Anterior cingulate cortex (tissue), 58 donors: ENCODE data around the gene TNFRSF11A.

Source experiments
- DNase-seq, 58 donors: peaks; one replicate each; lab custom pipeline; 2025; lab: John Stamatoyannopoulos, UW

TNFRSF11A gene

DNA sequence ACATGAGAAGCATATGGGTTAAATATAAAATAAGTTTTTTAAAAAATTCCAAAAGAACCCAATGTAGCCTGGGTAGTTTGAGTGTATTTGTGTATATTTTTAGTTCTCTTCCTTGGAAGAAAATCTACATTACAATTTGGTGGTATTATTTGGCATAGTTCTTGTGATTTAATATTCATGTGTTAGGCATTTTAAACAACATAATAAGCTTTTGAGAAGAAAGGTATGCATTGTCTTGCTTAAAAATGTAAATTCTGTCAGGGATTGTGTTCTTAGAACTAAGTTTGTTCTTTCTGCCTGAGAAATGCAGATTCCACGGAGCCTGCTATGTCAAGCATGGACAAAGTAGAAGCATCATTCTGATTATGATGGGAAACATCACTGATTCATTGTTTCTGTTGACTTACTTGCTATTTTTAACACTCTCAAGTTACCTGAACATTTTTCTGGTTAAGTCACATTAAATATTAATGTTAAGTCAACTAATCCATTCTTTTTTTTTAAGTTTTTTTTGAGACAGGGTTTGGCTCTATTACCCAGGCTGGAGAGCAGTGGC is 49.4 kb downstream of the TNFRSF11A start:
- no peak for DNase-seq

DNA sequence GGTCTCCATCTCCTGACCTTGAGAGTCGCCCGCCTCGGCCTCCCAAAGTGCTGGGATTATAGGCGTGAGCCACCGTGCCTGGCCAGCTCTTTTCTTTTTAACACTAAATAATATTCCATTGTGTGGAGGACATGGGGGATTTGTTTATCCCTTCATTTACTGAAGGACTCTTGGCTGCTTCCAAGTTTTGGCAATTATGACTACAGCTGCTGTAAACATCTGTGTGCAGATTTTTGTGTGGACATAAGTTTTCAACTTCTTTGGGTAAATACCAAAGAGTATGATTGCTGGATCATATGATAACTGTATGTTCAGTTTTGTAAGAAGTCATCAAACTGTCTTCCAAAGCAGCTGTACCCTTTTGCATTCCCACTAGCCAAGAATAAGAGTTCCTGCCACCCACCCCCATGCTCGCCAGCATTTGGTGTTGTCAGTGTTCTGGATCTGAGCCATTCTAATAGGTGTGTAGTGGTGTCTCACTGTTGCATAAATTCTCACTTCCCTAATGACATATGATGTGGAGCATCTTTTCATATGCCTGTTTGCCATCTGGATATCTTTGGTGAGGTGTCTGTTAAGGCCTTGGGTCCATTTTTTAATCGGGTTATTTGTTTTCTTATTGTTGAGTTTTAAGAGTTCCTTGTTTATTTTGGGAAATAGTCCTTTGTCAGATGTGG is 52.2 kb downstream of the TNFRSF11A start:
- no peak for DNase-seq

DNA sequence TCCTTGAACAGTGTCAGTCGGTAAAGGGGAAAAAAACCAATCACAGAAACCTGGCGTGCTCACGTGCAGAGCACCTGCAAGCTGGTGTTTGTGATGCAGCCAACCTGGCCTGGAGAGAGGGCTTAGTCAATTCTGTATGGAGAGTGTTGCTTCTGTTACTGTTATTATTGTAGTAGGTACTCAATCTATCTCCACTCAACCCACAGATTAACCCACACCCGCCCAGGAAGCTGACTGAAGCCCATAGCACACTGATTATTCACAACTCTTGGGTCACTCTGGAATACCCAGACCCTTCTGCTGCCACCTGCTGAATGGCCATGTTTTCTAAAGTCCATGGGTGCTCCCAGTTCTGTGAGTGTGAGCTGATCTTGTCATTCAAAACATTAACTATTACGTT is 53.9 kb downstream of the TNFRSF11A start:
- DNase-seq = no peak

DNA sequence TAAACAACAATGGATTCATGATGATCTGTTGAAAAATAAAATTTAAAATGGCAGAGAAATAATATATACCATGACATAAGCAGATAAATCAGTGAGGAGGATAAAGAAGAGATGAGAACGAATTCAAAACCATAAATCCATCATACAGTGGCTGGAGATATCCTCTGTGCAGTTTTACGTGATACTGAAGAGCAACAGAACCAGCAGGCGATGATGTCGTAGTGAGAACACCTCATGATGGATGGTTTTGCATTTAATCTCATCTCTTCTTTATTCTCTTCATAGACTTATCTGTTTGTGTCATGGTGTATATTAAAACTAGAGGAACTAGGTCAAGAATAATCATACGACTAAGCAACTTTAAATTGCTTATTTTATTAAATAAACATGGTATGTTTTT is 56.3 kb downstream of the TNFRSF11A start:
- no peak for DNase-seq

DNA sequence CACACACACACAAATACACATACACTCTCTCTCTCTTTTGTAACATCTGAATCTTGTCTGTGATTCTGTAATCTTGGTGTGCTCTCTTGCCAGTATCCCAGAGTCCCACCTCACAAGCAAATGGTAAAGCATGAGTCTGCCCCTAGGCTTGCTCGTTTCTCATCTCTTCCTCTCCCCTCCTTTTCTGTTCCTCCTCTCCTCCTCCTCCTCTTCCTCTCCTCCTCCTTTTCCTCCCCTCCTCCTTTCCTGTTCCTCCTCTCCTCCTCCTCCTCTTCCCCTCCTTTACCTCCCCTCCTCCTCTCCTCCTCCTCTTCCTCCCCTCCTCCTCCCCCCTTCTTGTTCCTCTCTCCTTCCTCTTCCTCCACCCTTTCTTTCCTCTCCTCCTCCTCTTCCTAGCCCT is 59.0 kb downstream of the TNFRSF11A start:
- no peak for DNase-seq

DNA sequence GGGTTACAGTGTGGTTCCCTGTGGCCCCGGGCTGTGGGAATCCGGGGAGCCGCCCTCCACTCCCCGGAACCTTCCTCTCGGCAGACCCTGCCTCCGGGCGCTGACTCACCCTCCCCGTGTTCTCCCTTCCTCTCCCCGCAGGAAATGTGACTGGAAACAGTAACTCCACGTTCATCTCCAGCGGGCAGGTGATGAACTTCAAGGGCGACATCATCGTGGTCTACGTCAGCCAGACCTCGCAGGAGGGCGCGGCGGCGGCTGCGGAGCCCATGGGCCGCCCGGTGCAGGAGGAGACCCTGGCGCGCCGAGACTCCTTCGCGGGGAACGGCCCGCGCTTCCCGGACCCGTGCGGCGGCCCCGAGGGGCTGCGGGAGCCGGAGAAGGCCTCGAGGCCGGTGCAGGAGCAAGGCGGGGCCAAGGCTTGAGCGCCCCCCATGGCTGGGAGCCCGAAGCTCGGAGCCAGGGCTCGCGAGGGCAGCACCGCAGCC is 59.5 kb downstream of the TNFRSF11A start:
- no peak for DNase-seq

DNA sequence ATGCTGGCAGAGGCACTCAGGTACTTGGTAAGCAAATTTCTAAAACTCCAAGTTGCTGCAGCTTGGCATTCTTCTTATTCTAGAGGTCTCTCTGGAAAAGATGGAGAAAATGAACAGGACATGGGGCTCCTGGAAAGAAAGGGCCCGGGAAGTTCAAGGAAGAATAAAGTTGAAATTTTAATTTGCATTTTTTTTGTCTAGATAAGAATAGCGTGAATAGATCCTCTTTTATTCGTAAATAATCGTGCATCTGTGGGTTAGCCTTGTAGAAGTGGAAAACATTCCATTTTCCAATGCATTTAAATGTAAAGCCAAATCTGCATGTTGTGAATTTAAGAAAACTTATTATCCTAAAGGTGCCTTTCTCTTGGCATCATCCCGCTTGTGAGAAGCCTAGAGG is 61.0 kb downstream of the TNFRSF11A start:
- DNase-seq = no peak

DNA sequence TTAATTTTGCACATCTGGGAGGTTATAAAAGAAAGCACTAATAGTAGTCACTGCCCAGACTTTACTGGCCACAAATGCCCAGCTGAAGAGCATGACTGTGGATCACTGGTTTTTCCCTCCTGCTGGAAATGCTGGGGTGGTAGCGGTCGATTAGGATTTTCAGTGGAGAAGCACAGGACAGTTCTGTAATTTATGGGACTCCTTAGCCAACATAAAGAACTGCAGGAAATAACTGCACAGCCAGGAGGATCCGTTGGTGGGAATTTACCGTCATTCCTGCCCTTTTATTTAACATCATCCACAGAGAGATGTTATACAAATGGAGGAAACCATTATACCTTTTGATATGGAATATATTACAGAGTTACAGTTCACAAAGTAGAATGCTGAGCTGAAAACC is 61.5 kb downstream of the TNFRSF11A start:
- no peak for DNase-seq

DNA sequence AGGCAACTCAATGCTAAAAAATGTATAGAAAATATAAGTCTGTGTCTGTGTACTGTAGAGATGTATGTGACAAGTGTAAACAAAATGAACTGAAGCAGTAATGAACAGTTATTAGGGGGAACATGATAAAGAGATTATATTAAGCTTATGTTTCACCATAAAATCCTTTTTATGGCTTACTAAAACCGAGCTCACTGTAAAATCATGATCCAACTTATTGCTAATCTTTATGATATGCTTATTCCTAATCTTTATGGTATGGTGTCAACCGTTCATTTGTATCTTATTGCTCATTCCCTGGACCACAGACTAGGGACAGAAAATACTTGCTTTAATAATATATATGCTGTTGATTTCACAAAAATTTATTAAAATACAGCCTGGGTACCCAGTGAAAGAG is 62.1 kb downstream of the TNFRSF11A start:
- no peak for DNase-seq

DNA sequence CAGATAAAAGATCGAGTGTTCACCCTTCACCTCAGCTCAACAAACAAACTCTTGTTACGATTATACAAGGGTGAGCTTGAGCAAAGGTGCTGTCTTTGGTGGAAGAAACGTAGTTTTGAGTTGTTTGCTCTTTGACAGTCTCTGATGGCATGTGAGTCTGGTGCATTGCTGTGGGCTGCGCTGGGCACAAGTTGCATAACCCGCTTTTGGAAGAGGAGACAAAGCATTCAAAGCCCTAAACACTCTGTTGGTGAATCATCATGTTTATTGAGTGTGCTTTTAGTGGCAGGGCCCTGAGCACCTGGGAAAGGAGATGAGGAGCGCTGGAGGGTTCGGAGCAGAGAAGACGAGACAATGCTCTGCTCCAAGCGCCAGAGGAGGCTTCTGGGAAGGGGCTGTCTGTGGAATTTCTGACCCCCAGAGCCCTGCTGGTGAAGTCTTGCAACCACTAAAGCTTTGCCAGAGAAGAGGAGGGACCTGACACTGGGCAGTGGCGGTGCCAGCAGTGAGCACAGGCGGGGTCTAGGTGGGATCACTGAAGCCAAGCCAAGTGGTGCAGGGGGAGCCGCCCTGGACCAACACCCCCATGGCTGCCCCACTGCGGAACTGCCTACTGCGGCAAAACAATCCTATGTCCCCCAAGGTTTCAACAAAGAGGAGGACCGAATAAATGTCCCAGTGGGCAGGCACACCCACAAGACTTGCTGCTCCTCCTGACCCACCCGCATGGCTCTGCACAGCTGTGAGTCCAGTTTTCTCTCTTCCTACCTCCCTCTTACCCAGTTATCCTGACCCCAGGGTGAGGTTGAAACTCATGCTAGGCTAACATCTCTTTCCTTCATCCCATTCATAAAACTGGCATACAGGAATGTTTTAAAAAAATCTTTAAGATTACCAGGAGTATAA is 64.0 kb downstream of the TNFRSF11A start:
- no peak for DNase-seq

DNA sequence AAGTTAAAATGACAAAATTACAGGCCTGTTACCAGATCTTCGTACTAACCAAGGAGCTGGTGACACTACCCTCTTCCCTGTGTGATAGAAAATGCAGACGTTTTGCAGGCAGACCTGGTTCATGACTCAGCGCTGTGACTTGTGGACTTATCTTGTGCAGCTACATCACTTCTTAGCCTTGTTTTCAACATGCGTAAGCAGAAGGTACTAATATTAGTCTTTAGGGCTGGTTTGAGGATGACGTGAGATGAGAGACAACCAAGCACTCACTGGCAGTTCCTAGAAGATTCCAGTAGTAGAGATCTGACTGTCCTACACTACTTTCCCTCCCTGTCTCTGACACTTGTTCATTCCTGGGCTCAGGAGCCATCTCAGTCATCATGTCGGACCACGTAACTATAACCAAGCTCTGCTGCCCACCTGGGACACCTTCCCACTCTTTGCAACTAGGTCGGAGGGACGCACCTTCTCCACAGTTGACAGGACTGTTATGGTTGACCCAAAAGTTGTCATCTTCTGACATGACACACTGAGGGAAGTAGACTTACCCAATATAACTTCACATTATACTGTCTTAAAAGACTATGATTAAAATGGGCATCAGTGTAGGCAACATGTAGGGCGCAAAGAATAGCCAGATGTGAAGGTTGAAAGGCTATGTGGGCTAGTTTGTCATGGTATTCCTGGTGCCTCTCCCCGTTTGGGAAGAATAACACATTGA is 64.8 kb downstream of the TNFRSF11A start:
- DNase-seq = no peak

DNA sequence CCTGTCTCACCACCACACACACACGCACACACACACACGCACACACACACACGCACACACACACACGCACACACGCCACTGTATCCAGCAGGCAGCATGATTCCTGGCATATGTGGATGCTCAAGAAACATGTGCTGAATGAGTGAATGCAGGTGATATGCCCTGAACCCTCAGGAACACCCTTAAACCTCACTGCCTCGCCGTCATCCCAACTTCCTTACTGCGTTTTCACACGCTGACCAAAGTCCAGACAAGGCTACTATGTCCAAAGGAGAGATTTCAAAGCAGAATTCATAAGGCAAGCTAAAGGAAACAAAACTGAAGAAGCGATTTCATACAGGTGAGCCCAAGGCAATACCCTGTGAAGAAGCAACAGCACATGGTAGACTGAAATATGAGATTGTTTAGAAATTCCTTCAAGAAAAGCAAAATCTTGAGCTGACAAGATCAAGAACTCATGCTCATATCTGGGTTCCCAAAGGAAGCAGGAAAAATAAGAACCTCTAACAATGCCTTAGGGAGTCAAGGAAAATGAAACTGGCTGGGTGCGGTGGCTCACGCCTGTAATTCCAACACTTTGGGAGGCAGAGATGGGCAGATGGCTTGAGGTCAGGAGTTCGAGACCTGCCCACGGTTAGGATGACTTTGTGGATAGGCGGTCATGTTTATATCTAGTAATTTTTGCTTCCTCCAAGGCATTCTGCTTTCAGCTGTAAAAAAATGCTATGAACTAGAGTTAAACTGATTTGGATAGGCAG is 69.1 kb downstream of the TNFRSF11A start:
- DNase-seq = no peak

DNA sequence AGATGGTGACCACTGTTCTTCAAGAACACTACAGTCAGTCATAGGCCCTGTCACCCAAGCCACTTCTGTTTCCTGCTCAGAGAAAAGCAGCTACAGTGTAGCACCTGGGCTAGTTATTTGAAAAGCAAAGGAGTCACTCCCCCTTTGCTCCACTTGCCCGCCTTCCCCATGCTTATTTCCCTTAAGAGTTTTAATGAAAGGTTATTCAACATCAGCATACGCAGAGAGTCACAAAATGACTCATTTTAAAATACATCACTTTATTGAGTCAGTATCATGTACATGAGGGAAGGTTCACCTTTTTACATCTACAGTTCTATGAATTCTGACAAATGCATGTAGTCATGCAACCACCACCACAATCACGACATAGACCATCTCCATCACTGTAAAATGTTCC is 71.3 kb downstream of the TNFRSF11A start:
- no peak for DNase-seq

DNA sequence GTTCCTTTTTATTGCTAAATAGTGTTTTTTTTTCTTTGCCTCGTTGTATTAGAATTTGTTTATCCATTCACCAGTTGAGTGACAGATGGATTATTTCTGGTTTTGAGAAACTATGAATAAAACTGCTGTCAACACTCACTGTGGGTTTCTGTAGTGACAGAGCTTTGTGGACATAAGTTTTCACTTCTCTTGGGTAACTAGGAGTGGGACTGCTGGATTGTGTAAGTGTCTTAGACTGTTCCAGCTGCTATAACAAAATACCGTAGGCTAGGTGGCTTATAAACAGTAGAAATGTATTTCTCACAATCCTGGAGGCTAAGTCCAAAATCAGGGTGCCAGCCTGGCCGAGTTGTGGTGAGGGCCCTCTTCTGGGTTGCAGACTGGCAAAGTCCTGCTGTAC is 71.9 kb downstream of the TNFRSF11A start:
- DNase-seq = no peak

DNA sequence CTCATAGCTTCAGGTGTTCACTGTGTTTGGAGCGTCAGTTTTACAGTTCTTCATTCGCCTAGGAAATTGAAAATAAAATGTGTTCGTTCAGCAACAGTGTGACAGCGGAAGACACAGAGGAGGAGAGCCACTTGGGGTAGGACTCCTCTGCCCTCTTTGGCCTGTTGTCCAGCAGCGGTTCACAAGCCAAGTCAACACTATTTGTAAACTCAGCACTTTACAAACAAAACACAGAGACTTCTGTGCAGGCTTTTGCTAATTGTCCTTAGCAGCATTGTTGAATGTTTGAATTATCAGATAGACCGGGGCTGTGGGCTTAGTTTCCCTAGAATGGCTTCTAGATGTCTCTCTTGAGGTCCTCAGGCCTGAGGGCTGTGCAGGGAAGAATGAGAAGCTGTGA is 73.2 kb downstream of the TNFRSF11A start:
- DNase-seq = no peak

DNA sequence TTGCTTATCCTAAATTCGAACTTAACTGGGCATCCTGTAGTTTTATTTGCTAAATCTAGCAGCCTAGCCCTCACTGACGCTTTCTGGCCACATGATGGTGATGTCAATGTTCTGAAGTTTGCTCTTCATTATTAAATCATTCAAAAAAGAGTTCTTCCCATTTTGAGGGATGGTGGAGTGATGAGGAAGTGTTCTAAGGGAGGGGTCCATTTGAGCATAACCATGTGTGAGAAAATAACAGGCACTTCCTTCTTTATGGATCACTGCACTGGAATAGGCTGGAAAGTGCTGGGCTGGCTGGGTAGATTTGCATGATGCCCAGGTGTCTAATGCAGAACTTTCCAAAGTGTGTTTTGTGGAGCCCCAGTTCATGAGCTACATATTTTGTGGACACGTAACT is 74.2 kb downstream of the TNFRSF11A start:
- no peak for DNase-seq

DNA sequence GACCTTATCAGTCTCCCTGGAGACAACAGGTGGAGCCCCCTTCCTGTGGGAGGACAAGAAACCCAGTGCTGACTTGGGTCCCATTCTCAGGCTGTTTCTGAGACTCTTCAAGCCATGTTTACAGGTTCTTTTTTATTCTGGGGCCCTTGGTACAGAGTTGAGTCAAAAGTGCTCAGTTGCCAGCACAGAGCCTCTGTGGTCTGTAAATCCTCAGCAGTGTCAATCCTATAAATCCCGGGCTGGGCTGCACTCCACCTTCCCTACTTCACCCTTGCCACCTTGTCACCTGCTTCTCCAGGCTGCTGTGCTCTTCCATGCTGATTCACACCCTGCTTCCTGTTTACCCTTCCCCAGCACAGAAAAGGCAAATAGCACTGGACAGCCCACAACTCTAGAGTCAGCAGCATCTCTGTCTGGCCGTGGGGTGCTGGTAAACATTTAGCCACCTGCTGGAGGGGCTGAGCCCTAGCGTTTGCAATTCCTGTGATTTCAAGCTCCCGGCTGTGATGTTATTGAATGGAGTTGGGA is 74.7 kb downstream of the TNFRSF11A start:
- DNase-seq = no peak

DNA sequence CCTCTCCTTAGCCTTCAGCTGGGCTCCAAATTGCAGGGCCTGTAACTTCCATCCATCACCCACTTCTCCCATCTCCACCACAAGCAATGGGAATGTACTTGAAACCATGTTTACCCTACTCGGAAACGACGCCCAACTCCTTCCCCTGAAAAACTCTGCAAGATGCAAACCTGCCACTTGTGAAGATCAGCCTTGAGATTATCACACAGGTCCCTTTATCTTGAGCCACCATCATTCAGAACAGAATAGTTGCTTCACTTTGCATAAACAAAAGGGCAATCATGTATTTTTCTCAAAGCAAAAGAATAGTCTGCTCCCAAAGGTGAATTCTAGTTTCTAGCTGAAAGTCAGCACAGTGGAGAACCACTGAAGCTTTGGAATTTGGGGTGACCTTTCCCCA is 75.8 kb downstream of the TNFRSF11A start:
- no peak for DNase-seq

DNA sequence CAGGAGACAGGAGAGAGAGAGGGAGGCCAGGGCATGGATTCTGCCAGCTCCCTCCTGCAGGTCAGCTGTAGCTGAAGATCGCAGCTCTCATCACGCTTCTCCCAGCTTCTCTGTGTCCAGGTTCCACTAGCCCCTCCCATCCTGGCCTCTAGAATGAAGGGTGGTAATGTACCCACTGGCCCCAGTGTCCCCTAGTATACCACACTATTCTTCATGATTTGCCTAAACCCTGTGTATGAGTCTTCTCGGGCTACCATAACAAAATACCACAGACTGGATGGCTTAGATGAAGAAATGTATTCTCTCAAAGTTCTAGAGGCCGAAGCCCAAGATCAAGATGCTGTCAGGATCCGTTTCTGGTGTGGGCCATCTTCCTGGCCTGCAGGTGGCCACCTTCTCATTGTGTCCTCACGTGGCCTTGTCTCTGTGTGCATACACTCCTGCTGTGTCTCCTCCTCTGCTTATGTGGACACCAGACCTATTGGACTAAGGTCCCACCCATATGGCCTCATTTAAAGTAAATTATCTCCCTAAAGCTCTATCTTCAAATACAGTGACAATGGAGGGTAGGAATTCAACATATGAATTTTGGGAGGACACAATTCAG is 77.3 kb downstream of the TNFRSF11A start:
- DNase-seq = no peak
